Measurements from ENCODE around the gene PRKCQ.
"Not testable (repeated sequence)": the region's sequence is repeated elsewhere in the genome, so short reads cannot be mapped to it uniquely, and the experiment has no call there.

Gene PRKCQ

GRCh38 chr10:6400821-6401465 lies 179.1 kb downstream of the PRKCQ start:
- no peak for DNase-seq

- DNase-seq: peak; percentile 25
Measured at GRCh38 chr10:6400331-6400730, 179.7 kb downstream of the PRKCQ start.

- DNase-seq: peak; percentile 7
Measured at GRCh38 chr10:6399879-6400278, 180.2 kb downstream of the PRKCQ start.

- peak; percentile 11 for DNase-seq
Measured at GRCh38 chr10:6399231-6399741, 180.8 kb downstream of the PRKCQ start.

GRCh38 chr10:6398399-6398798 lies 181.7 kb downstream of the PRKCQ start:
- DNase-seq: no peak

- DNase-seq: no peak
Measured at GRCh38 chr10:6396652-6397051, 183.4 kb downstream of the PRKCQ start.

GRCh38 chr10:6396226-6396625 lies 183.8 kb downstream of the PRKCQ start:
- DNase-seq: no peak

- no peak for DNase-seq
Measured at GRCh38 chr10:6395606-6396005, 184.5 kb downstream of the PRKCQ start.

- DNase-seq: no peak
Measured at GRCh38 chr10:6394084-6394483, 186.0 kb downstream of the PRKCQ start.

- no peak for DNase-seq
Measured at GRCh38 chr10:6393168-6393567, 186.9 kb downstream of the PRKCQ start.

GRCh38 chr10:6390213-6390845 lies 189.7 kb downstream of the PRKCQ start:
- DNase-seq: no peak

- peak; percentile 37 for DNase-seq
Measured at GRCh38 chr10:6388261-6388893, 191.7 kb downstream of the PRKCQ start.

GRCh38 chr10:6386960-6387359 lies 193.1 kb downstream of the PRKCQ start:
- DNase-seq: no peak

GRCh38 chr10:6386346-6386745 lies 193.7 kb downstream of the PRKCQ start:
- no peak for DNase-seq

GRCh38 chr10:6385665-6386064 lies 194.4 kb downstream of the PRKCQ start:
- no peak for DNase-seq

- DNase-seq: no peak
Measured at GRCh38 chr10:6384847-6385246, 195.2 kb downstream of the PRKCQ start.

GRCh38 chr10:6384031-6384430 lies 196.0 kb downstream of the PRKCQ start:
- DNase-seq: no peak

- DNase-seq: no peak
Measured at GRCh38 chr10:6383096-6383812, 196.8 kb downstream of the PRKCQ start.

GRCh38 chr10:6382081-6382480 lies 198.0 kb downstream of the PRKCQ start:
- no peak for DNase-seq

- not testable (repeated sequence) for DNase-seq
Measured at GRCh38 chr10:6380478-6380877, 199.6 kb downstream of the PRKCQ start.

GRCh38 chr10:6379015-6379776 lies 200.9 kb downstream of the PRKCQ start:
- no peak for DNase-seq
